B cell (primary cell): ENCODE data around the gene PIAS3. TPM values are rescaled to one million over a fixed set of nuclear protein-coding genes. Genes with fewer than 3 reads are reported as not detected.

ENCODE experiments used
- ATAC-seq: fragments of 200-7000 bp; cut with Tn5 transposase; one replicate; pipeline ENCODE4 v1.10.0; 2021; ENCODE audit warnings: low read depth, mild to moderate bottlenecking, moderate number of reproducible peaks, moderate library complexity
- CTCF ChIA-PET: fragments of 350-600 bp; sonication (Branson Sonifier 250); formaldehyde crosslinking; loops from one replicate; lab custom pipeline; 2021; ENCODE audit warnings: antibody characterized with exemption, inconsistent platforms; lab: Charles Lee
- POLR2A ChIA-PET: fragments of 350-600 bp; sonication (Branson Sonifier 250); formaldehyde crosslinking; loops from one replicate; lab custom pipeline; 2021; ENCODE audit warnings: antibody characterized with exemption; lab: Charles Lee
- DNase-seq: peaks from one replicate; pipeline ENCODE4 v3.0.0; 2013
- H2AFZ ChIP-seq: 2 replicates; pipeline ENCODE4 v1.6.1; 2012; ENCODE audit warnings: mild to moderate bottlenecking, low read depth, low read length; ENCODE audit not compliant: insufficient read depth, poor library complexity, severe bottlenecking
- H3K27ac ChIP-seq, 2 donors: 1 replicate in 1 of 2; 2 replicates in 1 of 2; pipeline ENCODE4 v1.5.1; 2012 to 2013; ENCODE audit warnings: low read length in 2 of 2, mild to moderate bottlenecking in 2 of 2, moderate library complexity in 1 of 2
- H3K27me3 ChIP-seq, 4 experiments: fragments of 200-600 bp in 1 of 4; sonication (generic) in 1 of 4; replicated peaks in 1 of 4; 1 replicate in 2 of 4; 2 replicates in 2 of 4; pipeline versions ENCODE4 v1.6.1 to v1.7.0; 2013 to 2016; ENCODE audit warnings: low read length in 3 of 4, mild to moderate bottlenecking in 2 of 4, mixed read lengths in 1 of 4, moderate library complexity in 1 of 4; ENCODE audit not compliant: insufficient read depth in 4 of 4, control insufficient read depth in 3 of 4; ENCODE audit errors: control extremely low read depth in 1 of 4
- H3K36me3 ChIP-seq, 2 experiments: replicated peaks in 1 of 2; 1 replicate in 1 of 2; 2 replicates in 1 of 2; pipeline versions ENCODE4 v1.6.1 to v1.7.1; 2013; ENCODE audit warnings: low read length in 1 of 2; ENCODE audit not compliant: insufficient read depth in 2 of 2, control insufficient read depth in 1 of 2; ENCODE audit errors: control extremely low read depth in 1 of 2, extremely low read depth in 1 of 2
- H3K4me1 ChIP-seq, 2 donors: fragments of 200-600 bp in 1 of 2; sonication (generic) in 1 of 2; 1 replicate in 1 of 2; 2 replicates in 1 of 2; pipeline versions ENCODE4 v1.5.1 to v1.6.1; 2013 to 2017; ENCODE audit warnings: low read length in 2 of 2; ENCODE audit not compliant: control insufficient read depth in 2 of 2, insufficient read depth in 2 of 2
- H3K4me2 ChIP-seq: replicated peaks from 2 replicates; pipeline ENCODE3; 2012; ENCODE audit warnings: mild to moderate bottlenecking, low read depth, low read length; ENCODE audit not compliant: poor library complexity, severe bottlenecking
- H3K4me3 ChIP-seq, 5 experiments: fragments of 200-600 bp in 1 of 5; sonication (generic) in 1 of 5; 1 replicate in 3 of 5; 2 replicates in 2 of 5; pipeline versions ENCODE4 v1.5.1 to v1.7.0; 2011 to 2016; ENCODE audit warnings: low read length in 4 of 5, mild to moderate bottlenecking in 4 of 5, low read depth in 2 of 5, control low read depth in 1 of 5, moderate library complexity in 1 of 5; ENCODE audit not compliant: insufficient read depth in 1 of 5; ENCODE audit errors: control extremely low read depth in 1 of 5, extremely low read depth in 1 of 5
- H3K79me2 ChIP-seq: fragments of 200-600 bp; sonication (generic); one replicate; pipeline ENCODE4 v1.6.0; 2016; ENCODE audit warnings: low read length; ENCODE audit not compliant: control insufficient read depth, insufficient read depth
- H3K9ac ChIP-seq: fragments of 200-600 bp; sonication (generic); 2 replicates; pipeline ENCODE4 v1.6.1; 2017; ENCODE audit warnings: mild to moderate bottlenecking, low read length, moderate library complexity
- H3K9me3 ChIP-seq, 3 donors: one replicate each; pipeline versions ENCODE4 v1.6.1 to v1.7.1; 2013; ENCODE audit warnings: low read length in 2 of 3; ENCODE audit not compliant: control insufficient read depth in 2 of 3, insufficient read depth in 1 of 3; ENCODE audit errors: control extremely low read depth in 1 of 3
- H4K20me1 ChIP-seq: 2 replicates; pipeline ENCODE4 v1.6.0; 2012; ENCODE audit warnings: mild to moderate bottlenecking, low read length; ENCODE audit not compliant: insufficient read depth, control insufficient read depth, poor library complexity, severe bottlenecking
- H3K27ac Mint-ChIP-seq: one replicate; pipeline ENCODE4 v1.8.0; 2021; ENCODE audit warnings: mixed read lengths
- H3K27me3 Mint-ChIP-seq: one replicate; pipeline ENCODE4 v1.8.0; 2021; ENCODE audit warnings: mixed read lengths
- H3K4me1 Mint-ChIP-seq: one replicate; pipeline ENCODE4 v1.8.0; 2021; ENCODE audit warnings: mixed read lengths
- H3K4me3 Mint-ChIP-seq: one replicate; pipeline ENCODE4 v1.8.0; 2021; ENCODE audit warnings: mixed read lengths
- H3K9me3 Mint-ChIP-seq: one replicate; pipeline ENCODE4 v1.8.0; 2022; ENCODE audit warnings: mixed read lengths; ENCODE audit not compliant: insufficient read depth
- EZH2 ChIP-seq: IDR thresholded peaks from 2 replicates; pipeline ENCODE4 v1.6.1; 2012; ENCODE audit warnings: borderline replicate concordance, low read depth, mild to moderate bottlenecking, moderate library complexity, low read length; ENCODE audit not compliant: insufficient read depth, poor library complexity, severe bottlenecking
- WGBS: methylation state at CpG from one replicate; pipeline ENCODE4 v1.1.5; 2013; ENCODE audit warnings: missing lambda C conversion rate; ENCODE audit not compliant: insufficient coverage; 5-methylcytosine and 5-hydroxymethylcytosine counted together
- intact Hi-C: fragments of 100-400 bp; cut with micrococcal nuclease; formaldehyde crosslinking; loops from one replicate; pipeline ENCODE4 v1.10.0; 2022
- polyA plus RNA-seq: library from polyadenylated mRNA; depleted of rRNA; stranded (reverse); fragments of >200 nt; gene quantifications from 2 replicates; pipeline ENCODE4 v1.2.3, GENCODE V29; 2012
- total RNA-seq, 2 donors: library from RNA; stranded (reverse); fragments of 120-200 nt in 1 of 2; gene quantifications; 1 replicate in 1 of 2; 2 replicates in 1 of 2; pipeline versions ENCODE4 v1.2.3 to v1.2.4, GENCODE V29; 2013 to 2022
- TF ChIP-seq, protein P1 (sequence below): fragments of 200-600 bp; IDR thresholded peaks from one replicate; pipeline ENCODE4 v1.8.0; 2022; ENCODE audit warnings: antibody characterized with exemption, mild to moderate bottlenecking

The PIAS3 gene
- total and polyA plus RNA-seq, 2 donors (not counting 1 experiment from before 2014, with no cell fraction given): 23.2 to 45.0 TPM

DNA sequence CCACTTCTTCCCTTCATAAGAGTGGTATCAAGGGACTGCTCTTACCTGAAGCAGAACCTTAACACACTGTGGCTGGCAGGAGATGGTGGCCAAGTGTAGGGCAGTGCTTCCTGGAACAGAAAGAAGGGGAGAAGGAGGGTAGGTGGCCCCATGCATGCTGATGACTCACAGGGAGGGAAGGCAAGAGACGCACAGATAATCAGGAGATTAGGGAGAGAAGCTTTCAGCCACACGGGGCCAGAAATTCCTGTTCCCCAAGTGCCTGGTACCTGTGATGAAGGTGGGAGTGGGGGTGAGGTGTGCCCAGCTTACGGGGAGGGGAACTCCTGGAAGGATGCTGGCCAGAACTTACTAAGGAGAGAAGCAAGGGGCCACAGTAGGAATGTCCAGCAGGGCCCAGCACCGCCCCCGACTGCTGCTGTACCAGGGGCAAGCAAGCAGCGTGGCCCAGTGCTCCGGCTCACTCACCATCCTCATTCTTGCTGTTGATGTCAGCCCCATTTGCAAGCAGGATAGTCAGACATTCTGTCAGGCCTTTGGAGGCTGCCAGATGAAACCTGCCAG, 19.1 kb upstream of the PIAS3 start:
- no peak for DNase-seq
- intact Hi-C loops: no loop called here
- peaks cover 0 to 16% (median 0%) of the 10 kb centered on the region in 4 experiments for H3K27me3 ChIP-seq
- whole genome bisulfite sequencing: 94% methylated on average over 5 of the region's 7 CpGs
- H3K27ac Mint-ChIP-seq: no peak overlapping the region
- H2AFZ ChIP-seq: no peak overlapping the region
- no peaks in the 10 kb centered on the region for H4K20me1 ChIP-seq
- no peaks in the 10 kb centered on the region for H3K4me1 ChIP-seq
- peaks cover 3% of the 10 kb centered on the region for H3K4me1 Mint-ChIP-seq
- H3K79me2 ChIP-seq: no peaks in the 10 kb centered on the region
- H3K4me3 ChIP-seq: no peak overlapping the region
- peaks cover 31% of the 10 kb centered on the region for H3K27me3 Mint-ChIP-seq
- H3K4me2 ChIP-seq: no peak overlapping the region
- no peak for ATAC-seq
- H3K27ac ChIP-seq: no peak overlapping the region
- no peak overlapping the region for H3K4me3 Mint-ChIP-seq
- no peaks in the 10 kb centered on the region for H3K9me3 Mint-ChIP-seq
- ChIA-PET POLR2A (no interaction called here), CTCF (interaction anchor here (1.4 kb wide), 1 partner anchor 14 kb away, joined by 4 read pairs; no protein-coding TSS in a partner anchor)
- no peaks in the 10 kb centered on the region for H3K36me3 ChIP-seq
- TF ChIP-seq, protein P1, sequence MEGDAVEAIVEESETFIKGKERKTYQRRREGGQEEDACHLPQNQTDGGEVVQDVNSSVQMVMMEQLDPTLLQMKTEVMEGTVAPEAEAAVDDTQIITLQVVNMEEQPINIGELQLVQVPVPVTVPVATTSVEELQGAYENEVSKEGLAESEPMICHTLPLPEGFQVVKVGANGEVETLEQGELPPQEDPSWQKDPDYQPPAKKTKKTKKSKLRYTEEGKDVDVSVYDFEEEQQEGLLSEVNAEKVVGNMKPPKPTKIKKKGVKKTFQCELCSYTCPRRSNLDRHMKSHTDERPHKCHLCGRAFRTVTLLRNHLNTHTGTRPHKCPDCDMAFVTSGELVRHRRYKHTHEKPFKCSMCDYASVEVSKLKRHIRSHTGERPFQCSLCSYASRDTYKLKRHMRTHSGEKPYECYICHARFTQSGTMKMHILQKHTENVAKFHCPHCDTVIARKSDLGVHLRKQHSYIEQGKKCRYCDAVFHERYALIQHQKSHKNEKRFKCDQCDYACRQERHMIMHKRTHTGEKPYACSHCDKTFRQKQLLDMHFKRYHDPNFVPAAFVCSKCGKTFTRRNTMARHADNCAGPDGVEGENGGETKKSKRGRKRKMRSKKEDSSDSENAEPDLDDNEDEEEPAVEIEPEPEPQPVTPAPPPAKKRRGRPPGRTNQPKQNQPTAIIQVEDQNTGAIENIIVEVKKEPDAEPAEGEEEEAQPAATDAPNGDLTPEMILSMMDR: no peak
- TF ChIP-seq EZH2: no peak
- H3K9ac ChIP-seq: no peak overlapping the region
- no peaks in the 10 kb centered on the region for H3K9me3 ChIP-seq

DNA sequence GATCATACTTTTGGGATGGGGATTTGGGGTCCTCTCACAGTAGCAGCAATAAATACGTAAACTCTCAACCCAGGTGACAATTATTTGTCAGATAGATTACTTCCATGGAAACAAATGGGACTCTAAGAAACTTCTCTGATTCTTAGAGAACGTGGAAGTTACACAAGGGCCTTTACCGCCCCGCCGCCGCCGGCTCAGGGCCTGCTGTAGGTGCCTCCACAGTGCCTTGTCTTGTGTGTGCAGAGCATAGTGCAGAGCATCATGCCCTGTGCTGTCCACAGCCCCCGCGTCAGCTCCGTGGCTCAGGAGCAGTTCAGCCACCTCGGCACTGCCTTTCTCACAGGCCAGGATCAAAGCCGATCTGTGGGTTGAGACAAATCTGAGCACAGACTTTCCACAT, 15.8 kb upstream of the PIAS3 start:
- H3K79me2 ChIP-seq: no peaks in the 10 kb centered on the region
- POLR2A ChIA-PET: no interaction called here
- H2AFZ ChIP-seq: no peak overlapping the region
- Mint-ChIP-seq H3K4me1 (peaks cover 13% of the 10 kb centered on the region), H3K27ac (no peak overlapping the region), H3K4me3 (no peak overlapping the region), H3K27me3 (peaks cover 42% of the 10 kb centered on the region), H3K9me3 (no peaks in the 10 kb centered on the region)
- ATAC-seq (no peak), DNase-seq (no peak)
- CTCF ChIA-PET: no interaction called here
- no peak overlapping the region for H3K4me3 ChIP-seq
- no peak overlapping the region for H3K9ac ChIP-seq
- H3K4me1 ChIP-seq: peaks cover 10 to 11% of the 10 kb centered on the region in 2 donors
- no peaks in the 10 kb centered on the region for H3K36me3 ChIP-seq
- no peak overlapping the region for H3K27ac ChIP-seq
- no peak overlapping the region for H3K4me2 ChIP-seq
- TF ChIP-seq EZH2: no peak
- TF ChIP-seq, protein P1: no peak
- H4K20me1 ChIP-seq: no peaks in the 10 kb centered on the region
- H3K9me3 ChIP-seq: no peaks in the 10 kb centered on the region
- intact Hi-C loops: no loop called here
- 97% methylated on average over 12 of the region's 12 CpGs for WGBS
- peaks cover 0 to 19% (median 0%) of the 10 kb centered on the region in 4 experiments for H3K27me3 ChIP-seq
